Measurements from ENCODE around the gene DAB1.
"Not testable (repeated sequence)": the region's sequence is repeated elsewhere in the genome, so short reads cannot be mapped to it uniquely, and the experiment has no call there.

Gene DAB1

DNA sequence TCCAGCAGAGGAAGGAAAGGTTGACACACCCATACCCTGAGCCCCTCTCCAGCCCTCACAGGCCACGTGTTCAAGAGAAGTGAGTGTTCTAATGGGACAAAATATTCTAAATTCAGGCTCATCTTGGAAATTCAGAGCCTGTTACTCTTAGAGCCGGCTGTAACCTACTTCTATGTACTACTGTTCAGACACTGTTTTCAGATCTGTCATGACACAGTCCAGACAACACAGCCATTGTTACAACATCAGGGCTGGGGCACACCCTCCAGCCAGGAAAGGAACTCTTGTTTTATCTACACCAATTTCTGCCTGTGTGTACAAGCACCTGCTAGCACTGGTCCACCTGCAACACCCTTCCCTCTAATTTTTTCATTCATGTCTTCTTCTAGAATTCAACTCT lies 312.7 kb downstream of the DAB1 start:
- DNase-seq: no peak

DNA sequence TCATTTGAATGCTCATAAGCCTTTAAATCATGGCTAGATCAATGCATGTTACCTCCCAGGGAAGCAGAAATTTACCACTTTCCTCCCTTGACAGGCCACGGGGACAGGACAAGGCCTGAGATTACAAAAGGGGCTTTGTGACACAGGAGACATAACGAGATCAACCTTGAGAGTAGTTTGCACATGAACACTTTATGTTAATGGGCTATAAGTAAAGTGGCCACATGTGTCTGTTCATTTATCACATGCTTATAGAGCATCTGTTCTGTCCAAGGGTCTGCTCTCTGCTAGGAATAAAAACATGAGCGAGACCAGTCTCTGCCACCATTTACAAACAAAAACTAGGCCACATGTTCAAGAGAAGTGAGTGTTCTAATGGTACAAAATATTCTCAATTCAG lies 314.0 kb downstream of the DAB1 start:
- no peak for DNase-seq

DNA sequence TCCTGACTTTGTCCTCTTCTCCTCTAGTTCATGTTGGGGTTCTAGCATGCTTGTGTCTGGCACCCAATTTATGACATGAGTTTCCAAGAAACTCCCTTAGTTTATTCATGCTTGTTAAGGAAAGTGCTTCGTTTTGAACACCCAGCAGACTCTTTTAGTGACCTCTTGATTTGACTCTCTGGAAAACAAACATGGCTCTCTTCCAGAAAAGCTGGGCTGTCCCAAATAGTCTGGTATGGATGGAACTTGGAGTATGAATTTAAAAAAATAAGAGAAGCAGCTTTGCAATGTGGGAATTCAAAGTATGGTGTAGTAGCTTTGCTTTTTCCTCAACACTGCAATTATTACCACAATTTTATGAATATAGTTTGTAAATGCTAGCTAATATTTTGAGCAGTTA lies 314.6 kb downstream of the DAB1 start:
- DNase-seq: no peak

DNA sequence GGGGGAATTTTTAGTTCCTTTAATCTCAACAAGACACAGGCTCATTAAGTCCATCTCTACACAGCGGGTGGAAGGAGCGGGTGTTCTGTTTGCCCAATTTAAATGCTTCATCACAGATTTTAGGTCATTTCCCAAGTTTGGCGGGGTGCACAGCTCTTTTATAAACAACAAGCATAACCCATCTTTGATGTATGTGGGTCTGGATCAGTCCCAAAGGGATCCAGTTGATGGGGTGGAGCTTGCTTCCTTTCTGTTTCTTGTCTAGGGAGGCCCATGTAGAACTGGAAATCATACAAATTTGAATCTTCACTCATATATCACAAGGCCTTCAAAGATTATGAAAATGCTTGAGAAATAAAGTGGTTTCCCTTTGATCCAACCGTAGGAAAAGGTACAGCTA lies 317.6 kb downstream of the DAB1 start:
- no peak for DNase-seq

DNA sequence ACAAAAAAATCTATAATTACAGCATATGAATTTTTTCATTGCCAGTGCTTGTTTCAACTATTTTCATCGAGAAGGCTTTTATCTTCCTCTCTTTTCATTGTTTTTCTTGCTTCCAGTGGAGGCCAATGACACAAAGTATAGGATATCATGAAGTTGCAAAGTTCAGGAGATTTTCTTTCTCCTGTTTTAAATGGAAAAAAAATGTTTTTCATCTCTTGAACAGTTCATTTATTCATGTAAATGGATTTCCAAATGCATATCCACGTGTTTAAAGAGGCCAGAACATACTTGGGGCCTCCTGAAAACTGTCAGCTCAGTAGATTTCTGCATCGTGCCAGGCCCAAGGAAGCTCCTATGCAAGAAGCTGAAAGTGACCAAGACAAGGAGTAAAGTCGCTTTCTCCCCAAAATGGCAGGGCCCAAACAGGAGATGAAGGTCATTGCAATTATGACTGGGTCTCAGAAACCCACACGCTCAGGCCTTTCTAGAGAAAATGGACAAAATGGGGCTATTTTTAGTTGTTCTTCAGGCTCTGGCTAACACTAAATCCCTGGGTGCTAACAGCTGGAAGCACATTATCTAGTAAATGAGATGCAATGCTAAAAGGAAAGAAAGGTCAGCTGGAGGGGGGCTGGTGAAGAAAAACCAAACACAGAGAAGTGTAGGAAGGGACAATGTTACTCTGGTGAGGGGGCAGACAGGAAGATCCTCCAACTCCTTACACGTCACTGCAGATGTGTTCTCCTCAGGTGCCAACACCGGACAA lies 321.1 kb downstream of the DAB1 start:
- no peak for DNase-seq

DNA sequence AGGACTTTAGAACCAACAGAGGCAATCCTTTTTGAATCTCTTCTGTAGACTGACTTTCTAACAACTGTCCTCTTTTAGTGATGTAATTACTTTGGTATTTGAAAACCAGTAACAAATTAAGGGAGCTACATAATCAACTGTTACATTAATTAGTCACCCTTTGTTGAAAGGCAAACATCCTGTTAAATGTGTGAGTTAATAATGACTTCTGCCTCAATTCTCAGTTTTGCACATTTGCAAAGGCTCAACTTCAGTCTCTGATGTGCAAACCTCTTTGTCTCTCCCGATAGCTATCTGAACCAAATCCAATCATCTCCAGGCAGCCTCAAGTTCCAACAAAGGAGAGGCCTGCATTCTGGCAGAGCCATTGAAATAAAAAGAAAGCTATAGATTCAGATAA lies 322.7 kb downstream of the DAB1 start:
- DNase-seq: no peak

DNA sequence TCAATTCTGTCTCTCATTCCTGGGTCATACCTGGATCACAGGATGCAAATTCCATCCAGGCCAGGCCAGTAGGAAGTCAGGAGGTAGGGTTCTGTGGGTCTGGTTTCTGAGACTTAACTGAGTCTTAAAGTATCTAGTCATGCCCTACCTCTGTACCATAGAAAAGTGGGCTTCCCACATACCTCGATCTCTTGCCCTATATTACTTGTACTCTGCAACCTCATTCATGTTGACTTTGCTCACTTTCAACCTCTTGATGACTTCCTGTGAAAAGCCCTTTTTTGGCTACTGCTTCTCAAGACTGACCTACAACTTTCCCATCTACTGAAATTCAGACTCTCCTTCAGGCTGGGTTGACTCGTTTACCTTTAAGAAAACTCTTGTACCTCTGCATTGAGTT lies 329.1 kb downstream of the DAB1 start:
- DNase-seq: no peak

DNA sequence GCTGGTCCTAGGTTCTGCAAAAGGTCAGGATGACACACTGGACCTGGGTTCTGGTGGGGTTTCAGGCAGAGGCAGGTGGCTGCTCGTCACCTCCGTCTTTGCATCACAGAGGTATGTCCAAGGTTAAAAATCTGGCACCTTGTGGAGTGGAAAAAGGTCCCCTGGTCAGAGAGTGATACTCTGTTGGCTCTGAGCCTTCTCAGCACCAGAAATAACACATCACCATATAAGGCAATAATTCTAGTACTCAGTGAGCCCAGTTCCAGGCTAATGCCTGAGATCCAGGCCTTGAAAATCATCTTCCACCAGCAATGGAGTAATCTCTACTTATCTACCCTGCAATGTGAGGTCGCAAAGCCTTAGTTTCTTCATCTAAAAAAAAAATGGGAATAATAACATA lies 330.7 kb downstream of the DAB1 start:
- no peak for DNase-seq

DNA sequence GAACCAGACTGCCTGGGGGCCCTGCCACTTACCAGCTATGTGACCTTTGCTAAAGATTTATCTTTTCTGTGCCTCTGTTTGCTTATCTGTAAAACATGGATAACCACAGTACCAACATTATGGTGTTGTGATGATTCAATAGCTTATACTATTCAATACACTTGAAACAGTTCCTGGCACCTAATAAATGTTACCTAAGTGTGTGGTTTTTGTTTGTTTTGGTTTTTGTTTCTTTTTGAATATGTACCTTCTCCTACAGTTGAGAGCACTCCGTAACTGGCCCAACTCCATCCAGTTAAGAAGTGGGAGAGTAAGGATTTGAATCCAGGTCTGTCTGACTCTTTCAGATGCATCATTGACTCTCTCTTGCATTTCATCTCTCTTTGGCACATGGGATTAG lies 332.2 kb downstream of the DAB1 start:
- DNase-seq: no peak

DNA sequence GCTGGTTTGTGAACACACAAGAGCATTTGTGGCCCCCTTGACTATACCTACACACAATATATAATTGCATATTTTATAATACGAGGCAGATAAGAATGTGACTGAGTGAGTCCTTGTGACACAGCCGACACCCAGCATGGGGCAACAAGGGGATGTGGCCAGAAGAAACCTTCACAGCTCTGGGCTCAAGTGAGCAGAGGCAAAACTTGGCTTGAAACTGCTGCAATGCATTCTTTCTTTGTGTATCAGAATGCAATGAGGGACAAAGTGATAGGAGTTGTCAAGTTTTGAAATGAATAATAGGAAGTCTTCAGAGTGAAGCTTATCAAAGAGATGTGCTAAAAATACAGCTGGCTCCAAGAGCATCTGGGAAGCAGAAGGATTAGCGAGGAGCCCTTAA lies 334.0 kb downstream of the DAB1 start:
- DNase-seq: no peak

DNA sequence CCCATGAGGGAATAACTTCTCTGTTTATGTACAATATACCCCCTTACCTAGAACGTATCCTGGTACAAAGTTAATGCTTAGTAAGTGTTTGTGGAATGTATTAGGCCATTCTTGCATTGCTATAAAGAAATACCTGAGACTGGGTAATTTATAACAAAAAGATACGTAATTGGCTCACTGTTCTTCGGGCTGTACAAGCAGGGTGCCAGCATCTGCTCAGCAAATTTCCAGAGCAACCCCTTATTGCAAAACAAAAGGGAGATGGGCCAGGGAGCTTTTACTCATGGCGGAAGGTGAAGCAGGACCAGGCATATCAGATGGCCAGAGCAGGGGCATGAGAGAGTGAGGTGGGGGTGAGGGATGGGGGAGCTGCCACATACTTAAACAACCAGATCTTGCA lies 334.6 kb downstream of the DAB1 start:
- no peak for DNase-seq

DNA sequence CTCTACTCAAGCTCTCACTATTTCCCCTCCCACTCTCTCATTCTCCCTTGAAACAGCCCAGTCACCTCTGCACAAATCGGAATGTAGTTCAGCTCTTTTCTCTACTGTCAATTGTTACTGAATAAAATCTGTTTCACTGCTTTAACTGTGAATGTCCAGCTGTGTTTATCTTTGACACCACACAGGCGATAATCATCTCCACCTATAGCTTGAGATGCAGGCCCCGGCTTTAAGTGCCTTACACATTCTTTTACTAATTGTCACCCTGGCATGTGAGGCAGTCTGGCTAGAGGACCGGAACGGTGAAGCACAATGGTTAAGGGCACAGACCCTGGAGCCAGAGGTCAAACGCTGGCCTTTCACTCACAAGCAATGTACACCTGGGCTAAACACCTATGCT lies 335.2 kb downstream of the DAB1 start:
- DNase-seq: no peak

DNA sequence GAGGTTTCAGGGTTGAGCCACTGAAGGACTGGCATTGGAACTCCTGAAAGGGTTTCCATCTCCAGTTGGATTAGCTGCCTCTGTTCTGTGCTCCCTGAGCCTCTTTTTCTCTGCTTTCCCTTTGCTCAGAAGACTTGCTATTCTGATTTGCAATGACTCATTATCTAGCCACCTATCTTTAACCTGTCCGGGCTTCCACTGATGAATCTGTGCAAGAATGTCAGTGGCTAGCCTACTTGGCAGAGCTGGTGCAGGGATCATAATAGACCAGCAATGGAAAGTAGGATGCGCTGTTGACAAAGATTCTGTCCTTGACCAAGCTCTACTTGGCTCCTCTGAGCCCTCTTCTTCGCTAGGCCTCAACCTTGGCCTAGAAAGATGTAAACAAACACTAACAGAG lies 336.2 kb downstream of the DAB1 start:
- not testable (repeated sequence) for DNase-seq

DNA sequence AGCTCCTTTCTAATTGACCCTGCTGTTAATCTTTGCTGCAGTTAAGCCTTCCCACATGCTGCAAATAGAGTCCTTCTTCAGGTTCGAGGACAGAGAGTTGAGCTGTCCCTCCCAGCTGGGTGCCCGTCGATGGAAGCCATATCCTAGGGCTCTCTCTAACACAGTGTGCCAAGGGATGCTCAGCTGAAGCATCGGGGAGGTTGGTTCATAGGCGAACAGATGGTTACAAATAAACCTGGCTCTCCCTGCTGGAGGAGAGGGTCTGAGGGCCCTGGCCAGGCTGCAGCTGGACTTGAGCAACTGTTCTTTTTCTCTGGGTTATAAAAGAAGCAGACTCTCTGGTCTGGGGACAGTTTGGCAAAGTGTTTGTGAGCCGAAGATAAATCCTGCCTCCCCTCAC lies 337.7 kb downstream of the DAB1 start:
- DNase-seq: no peak

DNA sequence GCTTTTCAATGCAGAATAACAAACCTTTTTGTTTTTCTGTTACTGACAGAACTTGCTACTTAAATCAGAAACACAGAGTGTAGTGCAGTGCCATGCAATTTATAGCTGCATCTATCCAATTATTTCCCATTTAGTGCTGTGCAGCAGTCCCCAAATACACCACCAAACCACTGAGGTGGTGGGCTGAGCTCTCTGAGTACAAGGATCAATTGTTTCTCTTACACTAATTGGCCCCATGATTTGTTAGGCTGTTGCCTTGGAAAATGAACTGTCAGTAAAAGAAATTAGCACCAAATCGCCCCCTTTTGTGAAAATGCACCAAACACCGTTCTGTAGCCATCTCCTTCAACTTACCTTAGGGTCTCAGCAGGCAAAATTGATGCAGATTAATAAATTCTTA lies 339.2 kb downstream of the DAB1 start:
- no peak for DNase-seq

DNA sequence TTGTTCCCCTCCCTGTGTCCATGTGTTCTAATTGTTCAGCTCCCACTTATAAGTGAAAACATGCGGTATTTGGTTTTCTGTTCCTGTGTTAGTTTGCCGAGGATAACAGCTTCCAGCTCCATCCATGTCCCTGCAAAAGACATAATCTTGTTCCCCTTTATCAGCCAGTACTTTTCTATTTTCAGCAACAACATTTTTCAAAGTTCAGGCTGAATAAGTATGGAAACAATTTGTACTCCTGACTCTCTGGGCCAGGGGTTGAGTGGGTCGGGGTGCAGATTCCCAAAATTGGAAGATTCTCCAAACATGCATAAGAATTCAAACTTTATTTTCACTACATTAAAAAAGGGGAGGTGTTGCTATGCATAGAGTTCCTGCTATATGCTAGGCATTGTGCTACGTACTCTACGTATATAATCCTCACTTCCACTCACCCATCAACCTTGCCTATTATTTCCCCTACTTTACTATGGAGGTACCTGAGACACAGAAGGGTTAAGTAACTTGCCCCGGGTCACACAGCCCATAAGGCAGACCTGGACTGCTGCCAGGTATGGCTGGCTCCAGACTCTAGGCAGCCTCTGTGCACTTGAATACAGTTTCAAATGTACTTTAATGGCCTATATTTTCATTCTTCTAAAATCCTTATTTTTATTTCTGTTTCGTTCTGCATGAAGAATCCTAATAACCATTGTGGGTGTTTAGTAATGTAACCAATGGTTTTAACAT lies 341.0 kb downstream of the DAB1 start:
- no peak for DNase-seq

DNA sequence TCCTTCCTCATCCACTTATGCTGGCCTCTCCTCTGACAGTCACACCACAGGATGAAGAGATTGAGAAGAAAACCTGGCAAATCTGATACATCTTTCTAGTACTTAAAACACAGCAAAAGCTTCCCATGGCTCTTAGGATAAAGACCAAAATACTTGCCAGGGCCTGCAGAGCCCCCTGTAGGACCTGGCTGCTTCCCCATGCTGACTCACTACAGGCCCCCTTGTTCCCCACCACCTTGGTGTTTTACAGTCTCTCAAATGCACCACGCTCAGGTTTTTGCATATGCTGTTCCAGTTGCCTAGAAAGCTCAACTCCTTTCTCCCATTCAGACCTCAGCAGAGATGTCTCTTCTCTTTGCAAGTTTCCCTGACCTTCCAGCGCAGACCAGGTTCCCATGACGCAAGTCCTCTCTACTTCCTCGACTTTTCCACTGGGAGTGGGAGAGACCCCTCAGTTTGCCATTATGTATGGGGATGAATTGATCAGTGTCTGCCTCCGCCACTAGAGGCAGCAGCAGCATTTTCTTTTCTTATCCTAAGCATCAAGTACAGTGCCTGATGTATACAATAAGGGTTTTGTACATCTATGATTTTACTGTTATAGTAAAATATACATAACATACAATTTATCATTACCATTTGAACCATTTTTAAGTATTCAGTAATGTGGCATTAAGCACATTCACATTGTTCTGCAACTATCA lies 344.3 kb downstream of the DAB1 start:
- no peak for DNase-seq

DNA sequence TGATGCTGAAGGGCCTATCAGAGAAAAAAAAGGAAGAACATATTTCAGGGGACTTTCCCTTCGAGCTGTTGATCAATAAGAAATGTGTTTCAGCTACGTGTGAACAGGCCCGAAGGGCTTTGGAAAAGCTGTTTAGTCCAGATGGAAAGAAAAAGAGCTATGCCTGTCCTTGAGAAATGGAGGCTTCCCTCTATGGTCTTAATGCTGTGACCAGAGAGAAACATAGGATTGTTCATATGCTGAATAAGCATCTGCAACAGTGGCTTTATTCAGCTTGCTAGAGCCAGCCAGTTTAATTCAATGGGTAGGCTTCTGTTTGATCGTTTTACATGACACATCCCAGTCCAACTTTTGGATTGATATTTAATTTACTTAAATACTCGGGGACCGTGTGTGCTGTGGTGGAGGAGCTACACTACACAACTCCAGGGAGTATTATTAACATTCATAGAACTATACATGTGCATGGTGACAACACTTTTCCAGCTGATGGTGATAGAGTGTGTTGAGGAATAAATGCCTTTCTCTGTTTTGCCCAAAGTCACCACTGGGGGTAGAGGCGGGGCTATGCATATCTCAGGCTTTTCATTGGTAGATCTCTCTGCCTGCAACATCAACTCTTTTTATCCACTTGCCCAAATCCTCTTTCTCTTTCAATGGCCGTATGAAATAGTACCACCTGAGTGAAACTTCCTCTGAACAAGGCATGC lies 351.3 kb downstream of the DAB1 start:
- DNase-seq: no peak

DNA sequence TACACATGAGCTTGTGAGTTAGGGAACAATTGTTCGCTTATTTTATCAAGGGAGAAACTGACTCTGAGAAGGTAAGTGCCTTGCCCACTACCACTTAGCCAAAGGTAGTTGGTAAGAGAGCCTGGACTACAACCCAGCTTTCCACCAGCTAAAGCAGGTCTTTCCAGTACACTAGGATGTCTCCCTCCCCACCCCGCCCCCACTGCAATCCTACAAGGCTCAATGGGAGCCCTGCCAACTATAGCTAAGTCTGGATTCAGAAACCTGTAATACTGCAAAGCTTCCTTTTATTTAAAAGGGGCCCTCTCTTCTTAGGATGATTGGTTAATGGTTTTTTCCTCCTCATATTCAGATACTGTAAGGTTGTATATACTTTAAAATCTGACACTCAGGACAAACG lies 356.0 kb downstream of the DAB1 start:
- DNase-seq: peak; percentile 51

DNA sequence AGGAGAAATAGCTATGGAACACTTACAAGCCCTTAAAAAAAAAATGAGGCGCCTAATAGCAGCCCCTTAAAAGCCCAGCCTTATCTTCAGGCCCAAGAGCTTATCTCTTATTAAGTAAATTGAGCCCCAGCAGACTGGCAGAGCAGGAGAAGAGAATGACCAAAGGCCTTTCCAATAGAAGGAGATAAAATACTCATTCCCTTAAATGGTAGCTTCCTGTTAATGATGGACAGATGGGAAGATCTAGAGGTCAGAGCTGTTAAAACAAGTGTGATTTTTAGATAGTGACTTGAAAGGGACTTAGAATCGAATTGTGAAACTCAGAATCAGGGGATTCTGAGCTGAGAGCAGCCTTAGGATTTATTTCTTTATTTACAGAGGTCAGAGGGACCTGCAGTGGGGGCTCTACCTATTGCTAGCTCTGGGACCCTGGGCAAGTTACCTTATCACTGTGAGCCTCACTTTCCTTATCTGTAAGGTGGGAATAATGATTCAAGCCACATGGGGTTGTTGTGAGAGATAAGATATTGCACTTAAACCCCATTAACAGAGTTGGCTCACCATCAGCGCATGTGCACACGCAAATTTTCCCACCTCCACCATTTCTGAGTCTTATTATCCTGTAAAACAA lies 356.8 kb downstream of the DAB1 start:
- no peak for DNase-seq

DNA sequence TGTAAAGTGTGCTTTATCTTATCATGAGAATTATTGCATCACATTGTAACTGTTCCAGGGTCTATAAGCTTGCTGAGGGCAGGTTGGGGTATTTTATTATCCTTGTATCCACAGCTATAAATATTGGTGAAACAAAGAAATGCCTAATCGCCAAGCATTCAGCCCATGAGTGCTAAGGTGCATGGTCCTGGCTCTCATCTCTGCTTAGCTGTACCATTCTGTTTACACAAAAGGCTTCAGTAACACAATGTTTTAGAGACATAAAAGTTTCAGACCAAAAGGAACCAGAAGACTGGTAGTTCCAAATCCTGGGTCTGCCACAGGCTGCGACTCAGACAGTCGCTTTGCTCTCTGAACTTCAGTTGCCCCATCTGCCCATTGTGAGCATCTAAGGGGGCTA lies 358.4 kb downstream of the DAB1 start:
- no peak for DNase-seq

DNA sequence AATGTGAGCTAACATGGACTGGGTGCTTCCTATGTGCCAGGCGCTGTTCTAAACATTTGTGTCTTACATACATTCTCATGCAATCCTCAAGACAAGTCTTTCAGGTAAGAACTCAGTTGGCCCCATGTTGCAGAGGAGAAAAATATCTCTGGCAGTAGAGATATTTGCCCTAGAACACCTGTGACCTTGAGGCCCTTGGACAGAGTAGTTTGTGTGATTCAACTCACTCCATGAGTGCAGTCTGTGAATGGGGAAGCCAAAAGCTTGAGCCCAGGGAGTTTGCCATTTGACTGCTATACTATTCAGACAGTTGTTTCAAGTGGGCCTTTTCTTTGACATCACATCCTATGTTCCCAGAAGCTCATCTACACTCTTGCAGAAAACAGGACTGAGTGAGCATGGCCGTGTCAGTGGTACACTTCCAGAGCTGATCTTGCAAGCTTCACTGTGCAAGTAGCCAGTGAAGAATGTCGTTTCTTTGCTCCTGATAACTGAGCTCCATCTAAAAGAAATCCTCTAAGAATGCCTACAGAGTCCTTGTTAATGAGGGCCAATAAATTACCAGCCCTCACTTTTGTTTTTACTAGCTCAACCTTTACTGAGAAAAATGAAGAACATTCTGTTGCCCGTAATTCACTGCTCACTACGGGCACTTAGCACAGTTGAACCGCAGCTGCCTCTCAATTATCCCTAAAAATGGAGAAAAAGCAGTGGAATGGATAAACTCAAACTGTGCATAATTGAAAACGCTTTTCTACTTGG lies 359.3 kb downstream of the DAB1 start:
- peak; percentile 21 for DNase-seq
